HG03175 (cell line): ENCODE results near the gene ADCY4.

Experiments used
- ATAC-seq: cut with Tn5 transposase; IDR thresholded peaks from one replicate; pipeline ENCODE4 v1.9.1; 2021; ENCODE audit warnings: mild to moderate bottlenecking, moderate library complexity; ENCODE audit not compliant: unreplicated experiment

The ADCY4 gene

GRCh38 chr14:24279301-24280186, 55.3 kb downstream of the ADCY4 start:
- peak; percentile 43 for ATAC-seq

GRCh38 chr14:24278424-24278823, 56.4 kb downstream of the ADCY4 start:
- no peak for ATAC-seq

GRCh38 chr14:24277606-24278321, 57.1 kb downstream of the ADCY4 start:
- no peak for ATAC-seq

GRCh38 chr14:24277071-24277470, 57.8 kb downstream of the ADCY4 start:
- no peak for ATAC-seq

GRCh38 chr14:24274101-24274543, 60.7 kb downstream of the ADCY4 start:
- peak; percentile 34 for ATAC-seq

GRCh38 chr14:24273422-24273998, 61.4 kb downstream of the ADCY4 start:
- no peak for ATAC-seq

- ATAC-seq: no peak
These were observed 62.4 kb downstream of the ADCY4 start for GRCh38 chr14:24272467-24272866.

- no peak for ATAC-seq
These were observed 63.0 kb downstream of the ADCY4 start for GRCh38 chr14:24271834-24272263.

- ATAC-seq: peak; percentile 89
These were observed 63.6 kb downstream of the ADCY4 start, which contains the start of gene RABGGTA for GRCh38 chr14:24271134-24271833. Gene RABGGTA, minus strand, starts transcription at chr14:24271597. Its CDS starts 482 bp downstream, at chr14:24271115.

- ATAC-seq: peak; percentile 2
These were observed 64.2 kb downstream of the ADCY4 start for GRCh38 chr14:24270537-24271133.

- no peak for ATAC-seq
These were observed 64.8 kb downstream of the ADCY4 start for GRCh38 chr14:24269910-24270536.

GRCh38 chr14:24269368-24269767, 65.5 kb downstream of the ADCY4 start:
- no peak for ATAC-seq
